HepG2 (cell line): Measurements from ENCODE around the gene DNAAF9. TPM values are rescaled to one million over a fixed set of nuclear protein-coding genes. Genes with fewer than 3 reads are reported as not detected.

ENCODE experiments used
- FOXJ3 ChIP-seq: sonication (generic); formaldehyde crosslinking; IDR thresholded peaks from 2 replicates; pipeline ENCODE4 v1.4.0; 2020; ENCODE audit warnings: missing genetic modification reagents, mild to moderate bottlenecking, borderline replicate concordance
- FOXP1 ChIP-seq, 2 experiments: fragments of 450-650 bp in 1 of 2; IDR thresholded peaks; 2 replicates each; pipeline ENCODE4 v1.6.1; 2017 to 2018; ENCODE audit warnings: antibody characterized with exemption in 1 of 2
- HOXA3 ChIP-seq: sonication (generic); formaldehyde crosslinking; IDR thresholded peaks from 2 replicates; pipeline ENCODE4 v1.5.0; 2020; ENCODE audit warnings: missing genetic modification reagents
- IKZF1 ChIP-seq: fragments of 450-650 bp; IDR thresholded peaks from 2 replicates; pipeline ENCODE4 v1.7.1; 2016
- MAZ ChIP-seq, 2 experiments: sonication (generic) in 1 of 2; formaldehyde crosslinking in 1 of 2; IDR thresholded peaks; 2 replicates each; pipeline versions ENCODE4 v1.5.0 to v1.6.1; 2012 to 2020; ENCODE audit warnings: low read depth in 2 of 2, mild to moderate bottlenecking in 2 of 2, borderline replicate concordance in 1 of 2, improper control_type of control experiment in 1 of 2, low read length in 1 of 2, missing genetic modification reagents in 1 of 2, moderate library complexity in 1 of 2
- NR2F6 ChIP-seq, 2 experiments: IDR thresholded peaks; 2 replicates each; pipeline ENCODE4 v1.6.1; 2016; ENCODE audit warnings: antibody characterized with exemption in 1 of 2, mild to moderate bottlenecking in 1 of 2
- PAXIP1 ChIP-seq: sonication (generic); formaldehyde crosslinking; conservative IDR thresholded peaks from 2 replicates; pipeline ENCODE4 v1.4.0; 2020; ENCODE audit warnings: mild to moderate bottlenecking, missing genetic modification reagents, moderate library complexity
- PHF21A ChIP-seq: sonication (generic); formaldehyde crosslinking; IDR thresholded peaks from 2 replicates; pipeline ENCODE4 v1.5.0; 2020; ENCODE audit warnings: mild to moderate bottlenecking, missing genetic modification reagents
- PRDM15 ChIP-seq: sonication (generic); formaldehyde crosslinking; IDR thresholded peaks from 2 replicates; pipeline ENCODE4 v1.4.0; 2020; ENCODE audit warnings: missing genetic modification reagents
- RBAK ChIP-seq: sonication (generic); formaldehyde crosslinking; IDR thresholded peaks from 2 replicates; pipeline ENCODE4 v1.5.1; 2020; ENCODE audit warnings: mild to moderate bottlenecking, missing genetic modification reagents
- SAP130 ChIP-seq: IDR thresholded peaks from 2 replicates; pipeline ENCODE4 v1.6.1; 2016; ENCODE audit warnings: low read depth
- TFDP2 ChIP-seq: sonication (generic); formaldehyde crosslinking; IDR thresholded peaks from 2 replicates; pipeline ENCODE4 v1.4.0; 2020; ENCODE audit warnings: missing genetic modification reagents
- ZBTB21 ChIP-seq: sonication (generic); formaldehyde crosslinking; IDR thresholded peaks from 2 replicates; pipeline ENCODE4 v1.4.0; 2020; ENCODE audit warnings: missing genetic modification reagents
- ZBTB33 ChIP-seq: sonication (generic); formaldehyde crosslinking; IDR thresholded peaks from 2 replicates; pipeline ENCODE4 v1.4.0; 2020; ENCODE audit warnings: missing genetic modification reagents
- ZNF362 ChIP-seq: sonication (generic); formaldehyde crosslinking; IDR thresholded peaks from 2 replicates; pipeline ENCODE4 v1.4.0; 2020; ENCODE audit warnings: missing genetic modification reagents, mild to moderate bottlenecking, borderline replicate concordance
- ZNF556 ChIP-seq: sonication (generic); formaldehyde crosslinking; IDR thresholded peaks from 2 replicates; pipeline ENCODE4 v1.4.0; 2020; ENCODE audit warnings: mild to moderate bottlenecking, missing genetic modification reagents, borderline replicate concordance
- ZNF839 ChIP-seq: sonication (generic); formaldehyde crosslinking; IDR thresholded peaks from 2 replicates; pipeline ENCODE4 v1.4.0; 2020; ENCODE audit warnings: missing genetic modification reagents, mild to moderate bottlenecking, borderline replicate concordance
- polyA plus RNA-seq, 8 experiments: library from polyadenylated mRNA; depleted of rRNA in 3 of 8; stranded (reverse) in 7 of 8; unstranded in 1 of 8; fragments of >200 nt; fragmentation: Illumina TruSeq in 4 of 8; extraction: Trizol in 4 of 8; gene quantifications; 2 replicates each; pipeline versions ENCODE4 v1.2.1 to v1.2.3, GENCODE V29; 2011 to 2016; ENCODE audit warnings: low read depth in 4 of 8, missing spikeins in 1 of 8, mixed read lengths in 1 of 8; ENCODE audit not compliant: insufficient read depth in 1 of 8
- total RNA-seq, 5 experiments: library from RNA; depleted of rRNA; stranded (reverse); fragments of >200 nt; fragmentation: Illumina TruSeq; extraction: Trizol; gene quantifications; 2 replicates each; pipeline ENCODE4 v1.2.3, GENCODE V29; 2016; ENCODE audit warnings: low read depth in 1 of 5

DNAAF9 gene
- total and polyA plus RNA-seq, 2 of the 13 experiments (the other 11 are each of a cell fraction or from before 2014, with no cell fraction given) = 10.5 to 14.9 TPM

- TF ChIP-seq SAP130 (CRISPR knock-in tag) (peak; percentile 45; the same call in 1 of the 2 replicates), NR2F6 (IDR thresholded peaks at IDR 0.05) (peak; percentile 76), NR2F6 (CRISPR knock-in tag; IDR thresholded peaks at IDR 0.05) (peak; percentile 67), MAZ (IDR thresholded peaks at IDR 0.05; ENCODE audit: borderline replicate concordance, low read depth, low read length) (no peak), MAZ (CRISPR knock-in tag; IDR thresholded peaks at IDR 0.05; ENCODE audit: low read depth) (no peak), IKZF1 (no peak), ZBTB33 (CRISPR knock-in tag) (no peak), PRDM15 (CRISPR knock-in tag) (no peak), HOXA3 (CRISPR knock-in tag) (peak; percentile 30; the same call in 1 of the 2 replicates), PAXIP1 (peak; percentile 81), RBAK (CRISPR knock-in tag) (no peak), PHF21A (peak; percentile 50; the same call in 1 of the 2 replicates), ZNF556 (CRISPR knock-in tag) (no peak), TFDP2 (peak; percentile 56; the same call in 1 of the 2 replicates), FOXJ3 (CRISPR knock-in tag) (peak; percentile 21; the same call in 1 of the 2 replicates), ZNF839 (CRISPR knock-in tag) (no peak), ZNF362 (CRISPR knock-in tag) (peak; percentile 84), FOXP1 (IDR thresholded peaks at IDR 0.05) (no peak), FOXP1 (CRISPR knock-in tag; IDR thresholded peaks at IDR 0.05) (peak; percentile 48; the same call in 1 of the 2 replicates), ZBTB21 (CRISPR knock-in tag) (no peak)
Observed at GRCh38 chr20:3413393-3413889, 6.0 kb upstream of the DNAAF9 start (continued).
